Neutrophil (primary cell): ENCODE data around the gene ZMYM2.

ENCODE experiments used
- H3K27ac ChIP-seq: fragments of 200-600 bp; sonication (generic); 2 replicates; pipeline ENCODE4 v1.5.1; 2016; ENCODE audit warnings: mild to moderate bottlenecking, moderate library complexity
- H3K27me3 ChIP-seq: fragments of 200-600 bp; sonication (generic); 2 replicates; pipeline ENCODE4 v1.6.0; 2016; ENCODE audit warnings: mild to moderate bottlenecking
- H3K36me3 ChIP-seq: fragments of 200-600 bp; sonication (generic); 2 replicates; pipeline ENCODE4 v1.5.1; 2017
- H3K4me1 ChIP-seq, 2 experiments: fragments of 200-600 bp in 1 of 2; sonication (generic) in 1 of 2; 1 replicate in 1 of 2; 2 replicates in 1 of 2; pipeline versions ENCODE4 v1.5.1 to v1.6.1; 2013 to 2016; ENCODE audit warnings: low read depth in 1 of 2, low read length in 1 of 2, mild to moderate bottlenecking in 1 of 2, moderate library complexity in 1 of 2; ENCODE audit not compliant: control insufficient read depth in 1 of 2, insufficient read depth in 1 of 2
- H3K4me3 ChIP-seq, 2 experiments: fragments of 200-600 bp in 1 of 2; sonication (generic) in 1 of 2; 1 replicate in 1 of 2; 2 replicates in 1 of 2; pipeline ENCODE4 v1.5.1; 2013 to 2016; ENCODE audit warnings: low read depth in 1 of 2, low read length in 1 of 2, mild to moderate bottlenecking in 1 of 2, moderate library complexity in 1 of 2
- H3K9me3 ChIP-seq: fragments of 200-600 bp; sonication (generic); 2 replicates; pipeline ENCODE4 v1.5.1; 2016
- TF ChIP-seq, protein P1 (sequence below): fragments of 200-600 bp; sonication (generic); IDR thresholded peaks from 2 replicates; pipeline ENCODE4 v1.5.1; 2016; ENCODE audit warnings: antibody characterized with exemption

ZMYM2 gene

DNA sequence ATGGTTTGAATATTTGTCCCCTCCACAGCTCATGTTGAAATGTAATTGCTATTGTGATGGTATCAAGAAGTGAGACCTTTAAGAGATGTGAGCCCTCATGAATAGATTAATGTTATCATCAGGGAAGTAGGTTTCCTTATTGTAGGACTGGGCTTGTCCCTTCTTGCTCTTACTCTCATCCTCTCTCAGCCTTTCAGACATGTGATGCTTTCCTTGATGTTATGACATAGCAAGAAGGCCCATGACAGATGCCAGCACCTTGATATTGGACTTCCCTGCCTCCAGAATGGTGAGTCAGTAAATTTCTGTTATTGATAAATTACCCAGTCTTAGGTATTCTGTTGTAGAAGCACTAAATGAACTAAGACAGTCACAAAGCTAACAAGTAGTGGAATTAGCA, 5.7 kb upstream of the ZMYM2 start:
- Histone ChIP-seq H3K4me1 (peaks cover 3 to 10% of the 10 kb centered on the region in 2 experiments), H3K9me3 (no peaks in the 10 kb centered on the region), H3K27ac (no peak overlapping the region), H3K4me3 (no peak overlapping the region), H3K27me3 (no peaks in the 10 kb centered on the region), H3K36me3 (no peaks in the 10 kb centered on the region)
- TF ChIP-seq, protein P1, sequence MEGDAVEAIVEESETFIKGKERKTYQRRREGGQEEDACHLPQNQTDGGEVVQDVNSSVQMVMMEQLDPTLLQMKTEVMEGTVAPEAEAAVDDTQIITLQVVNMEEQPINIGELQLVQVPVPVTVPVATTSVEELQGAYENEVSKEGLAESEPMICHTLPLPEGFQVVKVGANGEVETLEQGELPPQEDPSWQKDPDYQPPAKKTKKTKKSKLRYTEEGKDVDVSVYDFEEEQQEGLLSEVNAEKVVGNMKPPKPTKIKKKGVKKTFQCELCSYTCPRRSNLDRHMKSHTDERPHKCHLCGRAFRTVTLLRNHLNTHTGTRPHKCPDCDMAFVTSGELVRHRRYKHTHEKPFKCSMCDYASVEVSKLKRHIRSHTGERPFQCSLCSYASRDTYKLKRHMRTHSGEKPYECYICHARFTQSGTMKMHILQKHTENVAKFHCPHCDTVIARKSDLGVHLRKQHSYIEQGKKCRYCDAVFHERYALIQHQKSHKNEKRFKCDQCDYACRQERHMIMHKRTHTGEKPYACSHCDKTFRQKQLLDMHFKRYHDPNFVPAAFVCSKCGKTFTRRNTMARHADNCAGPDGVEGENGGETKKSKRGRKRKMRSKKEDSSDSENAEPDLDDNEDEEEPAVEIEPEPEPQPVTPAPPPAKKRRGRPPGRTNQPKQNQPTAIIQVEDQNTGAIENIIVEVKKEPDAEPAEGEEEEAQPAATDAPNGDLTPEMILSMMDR: no peak

DNA sequence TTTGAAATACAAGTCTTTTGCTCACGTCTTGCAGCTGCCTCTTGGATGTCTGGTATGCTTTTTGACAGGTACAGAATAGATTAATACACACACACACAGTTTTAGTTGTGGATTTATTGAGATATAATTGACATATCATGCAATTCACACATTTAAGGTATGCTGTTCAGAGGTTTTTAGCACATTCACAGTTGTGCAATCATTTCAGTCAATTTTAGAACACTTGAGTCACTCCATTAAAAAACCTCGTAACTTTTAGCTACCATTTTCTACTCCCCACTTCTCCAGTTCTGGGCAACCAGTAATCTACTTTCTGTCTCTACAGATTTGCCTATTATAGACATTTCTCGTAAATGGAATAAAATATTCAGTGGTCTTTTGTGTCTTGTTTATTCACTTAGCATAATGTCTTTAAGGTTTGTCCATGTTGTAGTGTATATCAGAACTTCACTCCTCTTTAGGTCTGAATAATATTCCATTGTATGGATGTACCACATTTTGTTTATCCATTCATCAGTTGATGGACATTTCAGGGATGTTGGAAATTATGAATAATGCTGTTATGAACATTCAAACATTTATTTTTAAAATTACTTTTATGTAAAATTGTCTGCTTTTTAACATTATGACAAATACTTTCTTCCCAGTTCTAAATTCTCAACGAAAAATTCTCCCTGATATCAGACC, 2.5 kb upstream of the ZMYM2 start:
- Histone ChIP-seq H3K4me3 (no peak overlapping the region), H3K9me3 (no peaks in the 10 kb centered on the region), H3K4me1 (peaks cover 19 to 27% of the 10 kb centered on the region in 2 experiments), H3K36me3 (no peaks in the 10 kb centered on the region), H3K27ac (no peak overlapping the region), H3K27me3 (no peaks in the 10 kb centered on the region)
- TF ChIP-seq, protein P1: no peak

DNA sequence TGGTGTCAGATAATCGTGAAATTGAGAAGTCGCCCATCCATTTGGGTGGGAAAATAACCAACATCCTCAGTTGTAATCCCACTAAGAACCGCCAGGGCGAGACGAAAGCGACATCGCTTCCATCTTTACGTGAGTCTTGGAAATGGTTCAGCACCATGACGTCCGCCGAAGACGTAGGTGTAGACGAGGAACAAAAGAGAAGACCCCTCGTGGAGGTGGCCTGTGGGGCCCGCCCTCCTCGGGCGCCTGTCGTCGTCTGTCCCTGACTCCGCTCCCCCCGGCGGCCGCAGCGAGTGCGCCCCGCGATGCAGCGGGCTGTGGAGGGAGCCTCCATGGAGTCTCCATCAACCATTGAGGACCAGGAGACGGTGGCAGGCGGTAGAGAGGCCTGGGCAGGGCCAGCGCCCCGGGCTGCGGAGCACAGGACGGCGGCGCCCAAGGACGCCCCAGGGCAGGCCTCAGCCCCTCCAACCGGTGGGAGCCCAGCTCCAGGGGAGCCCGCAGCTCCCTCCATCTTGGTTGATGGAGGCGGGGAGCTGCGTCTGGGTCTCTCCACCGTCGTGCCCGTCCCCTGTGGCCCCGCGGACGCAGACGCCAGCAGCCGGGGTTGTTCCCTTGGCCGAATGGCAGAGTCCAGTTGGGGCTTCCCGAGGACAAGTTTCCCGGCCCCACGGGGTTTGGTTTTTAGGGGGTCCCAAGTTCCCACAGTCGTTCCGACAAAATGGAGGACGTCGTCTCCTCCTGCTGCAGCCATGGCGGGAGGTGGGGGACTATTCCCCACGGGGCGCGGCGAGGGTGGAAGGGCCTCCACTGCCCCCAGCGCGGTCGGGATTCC, 990 bp upstream of the ZMYM2 start:
- Histone ChIP-seq H3K27ac (peak overlapping the region; percentile 92), H3K4me3 (peak overlapping the region; percentile 85 to 99), H3K9me3 (no peaks in the 10 kb centered on the region), H3K27me3 (no peaks in the 10 kb centered on the region), H3K36me3 (no peaks in the 10 kb centered on the region), H3K4me1 (peaks cover 31 to 39% of the 10 kb centered on the region in 2 experiments)
- TF ChIP-seq, protein P1: peak; percentile 92

DNA sequence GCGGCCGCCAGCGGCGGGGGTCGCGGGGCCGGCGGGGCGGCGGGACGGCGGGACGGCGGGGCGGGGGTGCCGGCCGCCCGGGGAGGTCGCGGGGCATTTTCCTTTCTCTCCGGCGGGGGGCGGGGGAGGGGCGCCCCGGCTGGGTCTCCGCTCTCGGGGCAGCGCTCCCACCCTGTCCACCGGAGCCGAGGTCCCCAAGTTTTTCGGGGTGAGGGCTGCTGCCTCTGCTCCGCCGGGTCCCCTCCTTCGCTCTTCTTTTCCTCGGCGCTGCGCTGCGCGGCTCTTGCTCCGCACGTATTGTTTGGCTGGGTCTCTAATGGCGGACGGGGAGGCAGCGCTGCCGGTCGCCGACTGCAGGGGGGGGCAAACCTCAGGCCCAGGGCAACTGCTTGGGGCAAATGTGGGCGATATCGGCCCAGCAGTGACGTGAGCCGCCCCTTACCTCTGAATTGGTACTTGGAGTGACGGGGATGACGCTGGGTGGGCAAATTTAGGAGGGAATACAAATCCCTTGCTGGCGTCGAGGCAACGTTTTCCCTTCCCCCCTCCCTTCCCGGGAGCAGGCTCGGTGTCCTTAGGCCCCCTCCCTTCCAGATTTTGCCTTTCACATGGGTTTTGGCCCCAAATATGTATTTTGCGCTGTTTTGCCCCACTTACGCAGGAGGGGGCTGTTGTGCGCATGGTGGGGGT, 759 bp downstream of the ZMYM2 start:
- no peaks in the 10 kb centered on the region for H3K27me3 ChIP-seq
- no peaks in the 10 kb centered on the region for H3K36me3 ChIP-seq
- TF ChIP-seq, protein P1: peak; percentile 17
- H3K4me1 ChIP-seq: peaks cover 31 to 39% of the 10 kb centered on the region in 2 experiments
- H3K4me3 ChIP-seq: peak overlapping the region; percentile 85 to 99
- peak overlapping the region; percentile 92 for H3K27ac ChIP-seq
- H3K9me3 ChIP-seq: no peaks in the 10 kb centered on the region

DNA sequence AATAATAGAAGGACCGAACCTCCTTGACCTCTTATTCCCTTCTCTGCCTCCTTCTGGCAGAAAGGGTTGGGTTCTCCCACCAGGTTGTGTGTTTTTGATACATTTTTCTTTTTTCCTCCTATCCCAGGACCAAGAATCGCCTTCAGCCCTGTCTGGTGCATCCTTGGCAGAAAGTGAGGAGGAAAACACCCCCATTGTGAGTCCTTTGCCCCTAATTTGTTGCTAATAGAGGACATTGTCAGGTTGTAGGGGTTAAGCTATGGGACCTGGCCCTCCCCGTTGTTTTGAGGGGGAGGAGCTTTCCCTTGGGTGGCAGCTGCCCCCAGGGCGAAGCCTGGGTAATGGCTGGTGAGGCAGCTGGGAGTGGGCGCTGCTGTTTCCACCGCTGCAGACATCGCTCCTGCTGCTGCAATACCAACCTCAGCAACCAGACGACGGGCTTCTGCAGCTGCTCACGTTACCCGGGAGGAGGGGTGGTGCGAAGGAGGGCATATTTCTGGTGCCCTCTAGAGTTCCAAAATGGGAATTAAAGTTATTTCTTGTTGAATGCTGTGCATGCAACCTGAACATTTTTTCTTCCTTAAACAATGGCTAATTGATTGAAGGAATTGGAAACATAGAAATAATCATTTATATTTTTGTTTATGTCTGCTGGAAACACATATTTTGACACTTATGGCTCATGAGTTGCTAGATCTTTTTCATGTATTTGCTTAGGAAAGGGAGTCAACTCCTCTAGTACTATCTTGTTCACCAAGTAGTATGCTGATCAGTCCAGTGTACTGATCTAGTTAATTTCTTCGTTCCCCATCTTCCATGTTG, 1.5 kb downstream of the ZMYM2 start:
- Histone ChIP-seq H3K4me1 (peaks cover 31 to 39% of the 10 kb centered on the region in 2 experiments), H3K9me3 (no peaks in the 10 kb centered on the region), H3K27me3 (no peaks in the 10 kb centered on the region), H3K4me3 (peak overlapping the region; percentile 85 to 99), H3K27ac (peak overlapping the region; percentile 92), H3K36me3 (no peaks in the 10 kb centered on the region)
- TF ChIP-seq, protein P1: peak; percentile 96
